Nephron progenitor cell (in vitro differentiated cells): ENCODE results near the gene GZF1.

Experiments used
- DNase-seq: peaks from one replicate; pipeline ENCODE4 v3.0.0; 2021
- H3K27ac Mint-ChIP-seq: 2 replicates; pipeline ENCODE4 v1.8.0; 2021; ENCODE audit warnings: mild to moderate bottlenecking, moderate library complexity, mixed read lengths
- H3K27me3 Mint-ChIP-seq: 2 replicates; pipeline ENCODE4 v1.8.0; 2021; ENCODE audit warnings: mild to moderate bottlenecking, low read depth, mixed read lengths; ENCODE audit not compliant: poor library complexity
- H3K36me3 Mint-ChIP-seq: 2 replicates; pipeline ENCODE4 v1.8.0; 2021; ENCODE audit warnings: low read depth, mixed read lengths
- H3K4me1 Mint-ChIP-seq: 2 replicates; pipeline ENCODE4 v1.8.0; 2021; ENCODE audit warnings: mixed read lengths
- H3K4me3 Mint-ChIP-seq: 2 replicates; pipeline ENCODE4 v1.8.0; 2021; ENCODE audit warnings: mild to moderate bottlenecking, moderate library complexity, mixed read lengths
- H3K9me3 Mint-ChIP-seq: 2 replicates; pipeline ENCODE4 v1.8.0; 2021; ENCODE audit warnings: mild to moderate bottlenecking, moderate library complexity, mixed read lengths
- CTCF ChIP-seq: fragments of 200-600 bp; sonication (generic); IDR thresholded peaks from 2 replicates; pipeline ENCODE4 v1.5.0; 2021; ENCODE audit warnings: antibody characterized with exemption

The GZF1 gene

GRCh38 chr20:23331450-23332350 is 30.3 kb upstream of the GZF1 start:
- no peak for TF ChIP-seq CTCF
- Mint-ChIP-seq H3K27ac (no peak overlapping the region), H3K4me1 (no peaks in the 10 kb centered on the region), H3K27me3 (peaks cover 9% of the 10 kb centered on the region), H3K4me3 (no peak overlapping the region), H3K9me3 (peaks cover 4% of the 10 kb centered on the region), H3K36me3 (no peaks in the 10 kb centered on the region)
- DNase-seq = no peak

DNA sequence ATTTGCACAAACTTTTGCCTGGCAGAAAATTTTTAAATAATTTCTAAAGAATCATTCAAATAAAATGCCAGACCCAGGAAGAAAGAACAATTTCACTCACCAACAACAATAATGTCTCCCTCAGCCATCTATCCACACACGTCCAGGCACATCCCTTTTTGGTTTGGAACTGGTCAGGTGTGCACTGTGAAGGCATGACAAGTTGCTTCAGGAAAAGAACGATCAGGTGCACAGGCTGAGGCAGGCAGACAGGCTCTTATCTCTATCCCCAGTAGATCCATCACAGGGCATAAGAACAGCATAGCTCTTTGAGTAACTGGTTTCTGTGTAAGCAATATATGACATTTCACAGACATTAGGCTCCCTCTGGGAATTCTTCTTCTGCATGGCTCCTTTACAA is 29.5 kb upstream of the GZF1 start:
- peaks cover 4% of the 10 kb centered on the region for H3K9me3 Mint-ChIP-seq
- H3K36me3 Mint-ChIP-seq = no peaks in the 10 kb centered on the region
- no peak overlapping the region for H3K27ac Mint-ChIP-seq

DNA sequence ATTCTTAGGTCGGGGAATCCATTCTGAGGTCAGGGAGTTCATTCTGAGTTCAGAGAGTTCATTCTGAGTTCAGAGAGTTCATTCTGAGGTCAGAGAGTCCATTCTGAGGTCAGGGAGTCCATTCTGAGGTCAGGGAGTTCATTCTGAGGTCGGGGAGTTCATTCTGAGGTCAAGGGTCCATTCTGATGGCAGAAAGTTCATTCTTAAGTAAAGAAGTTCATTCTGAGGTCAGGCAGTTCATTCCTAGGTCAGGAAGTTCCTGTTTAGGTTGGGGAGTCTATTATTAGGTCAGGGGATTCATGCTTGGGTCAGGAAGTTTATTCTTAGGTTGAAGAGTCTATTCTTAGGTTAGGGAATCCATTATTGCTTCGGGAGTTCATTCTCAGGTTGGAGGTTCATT is 27.9 kb upstream of the GZF1 start:
- no peak overlapping the region for H3K4me3 Mint-ChIP-seq
- no peak overlapping the region for H3K27ac Mint-ChIP-seq
- H3K9me3 Mint-ChIP-seq = peaks cover 4% of the 10 kb centered on the region
- DNase-seq = no peak
- H3K36me3 Mint-ChIP-seq = no peaks in the 10 kb centered on the region
- TF ChIP-seq CTCF = no peak
- no peaks in the 10 kb centered on the region for H3K4me1 Mint-ChIP-seq
- peaks cover 6% of the 10 kb centered on the region for H3K27me3 Mint-ChIP-seq

More for the DNA sequence above, 29.5 kb upstream of the GZF1 start:
- no peak for TF ChIP-seq CTCF
- DNase-seq = no peak
- Mint-ChIP-seq H3K27me3 (peaks cover 9% of the 10 kb centered on the region), H3K4me3 (no peak overlapping the region), H3K4me1 (no peaks in the 10 kb centered on the region)

DNA sequence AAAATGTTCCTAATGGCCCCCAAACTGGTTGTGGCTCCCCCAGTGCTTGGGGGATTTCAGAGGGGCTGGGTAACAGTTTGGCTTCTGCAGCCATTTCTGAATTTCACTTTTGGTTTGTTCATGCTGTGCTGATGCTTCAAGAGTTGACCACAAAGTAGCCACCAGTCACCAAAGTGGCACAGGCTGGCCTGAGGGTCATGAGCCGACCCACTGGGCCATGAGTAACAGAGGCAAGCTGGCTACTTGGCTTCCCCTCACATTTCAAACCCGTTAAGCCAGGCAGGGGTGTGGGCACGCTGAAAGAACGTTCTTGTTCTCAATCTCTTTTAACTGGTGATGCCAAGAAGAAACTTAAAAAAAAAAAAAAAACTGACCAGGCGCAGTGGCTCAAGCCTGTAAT is 26.5 kb upstream of the GZF1 start:
- no peak for DNase-seq
- no peak for TF ChIP-seq CTCF
- no peaks in the 10 kb centered on the region for H3K4me1 Mint-ChIP-seq
- H3K36me3 Mint-ChIP-seq = no peaks in the 10 kb centered on the region
- peaks cover 6% of the 10 kb centered on the region for H3K27me3 Mint-ChIP-seq
- no peaks in the 10 kb centered on the region for H3K9me3 Mint-ChIP-seq
- H3K27ac Mint-ChIP-seq = no peak overlapping the region
- H3K4me3 Mint-ChIP-seq = no peak overlapping the region

DNA sequence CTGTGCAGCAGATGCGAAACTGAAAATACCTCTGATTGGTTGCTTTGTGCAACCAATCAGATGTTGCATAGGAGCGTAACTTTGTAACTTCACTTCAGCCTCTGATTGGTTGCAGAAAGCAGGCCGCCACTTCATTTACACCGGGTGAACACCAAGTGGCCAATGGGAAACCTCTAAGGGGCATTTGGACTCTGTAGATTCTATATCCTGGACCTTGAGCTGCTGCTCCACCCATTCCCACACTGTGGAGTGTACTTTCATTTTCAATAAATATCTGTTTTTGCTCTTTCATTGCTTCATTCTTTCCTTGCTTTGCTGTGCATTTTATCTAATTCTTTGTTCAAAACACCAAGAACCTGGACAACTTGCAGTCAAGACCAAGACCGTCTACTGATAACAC is 25.5 kb upstream of the GZF1 start:
- Mint-ChIP-seq H3K4me3 (no peak overlapping the region), H3K27ac (no peak overlapping the region), H3K9me3 (no peaks in the 10 kb centered on the region), H3K4me1 (no peaks in the 10 kb centered on the region), H3K36me3 (no peaks in the 10 kb centered on the region), H3K27me3 (peaks cover 6% of the 10 kb centered on the region)
- DNase-seq = no peak
- no peak for TF ChIP-seq CTCF

DNA sequence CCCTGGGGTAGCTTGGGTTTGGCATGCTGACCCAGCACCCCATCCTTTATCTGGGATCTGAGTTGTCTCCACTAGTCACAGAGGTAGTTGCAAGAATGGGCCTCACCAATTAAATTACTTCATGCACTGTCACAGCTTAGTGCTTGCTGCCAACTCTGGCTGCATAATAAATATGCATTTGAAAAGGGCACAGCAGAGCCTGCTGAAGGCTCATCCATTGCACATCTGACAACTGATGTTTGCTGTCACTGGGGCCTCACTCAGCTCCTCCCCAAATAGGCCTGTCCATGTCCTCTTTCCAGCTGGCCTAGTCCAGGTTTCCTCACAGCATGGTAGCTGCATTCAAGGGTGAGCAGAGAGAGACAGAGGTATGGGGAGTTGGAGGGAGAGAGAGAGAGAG is 24.7 kb upstream of the GZF1 start:
- Mint-ChIP-seq H3K27ac (no peak overlapping the region), H3K36me3 (no peaks in the 10 kb centered on the region), H3K27me3 (peaks cover 3% of the 10 kb centered on the region), H3K9me3 (no peaks in the 10 kb centered on the region), H3K4me3 (no peak overlapping the region), H3K4me1 (peaks cover 1% of the 10 kb centered on the region)
- no peak for TF ChIP-seq CTCF
- no peak for DNase-seq
